HCT116 (cell line): ENCODE measurements around the gene PTX3. TPM values are rescaled to one million over a fixed set of nuclear protein-coding genes. Genes with fewer than 3 reads are reported as not detected.

ENCODE experiments used
- ATAC-seq: fragments of 200-7000 bp; cut with Tn5 transposase; 2 replicates; pipeline ENCODE4 v1.9.1; 2020; ENCODE audit warnings: mild to moderate bottlenecking, moderate library complexity
- BruUV-seq: library from RNA; stranded (reverse); fragments of 400-500 nt; replicated peaks from 2 replicates; lab custom pipeline; 2021; lab: Mats Ljungman, UMichigan
- CTCF ChIA-PET: fragments of 300-600 bp; sonication (Branson Sonifier 250); formaldehyde crosslinking; loops from one replicate; lab custom pipeline; 2021; ENCODE audit warnings: antibody characterized with exemption; lab: Charles Lee
- POLR2A ChIA-PET: fragments of 300-600, 350-600 bp; sonication (Branson Sonifier 250); formaldehyde crosslinking; loops from one replicate; lab custom pipeline; 2021; ENCODE audit warnings: antibody characterized with exemption; lab: Charles Lee
- RAD21 ChIA-PET, 2 experiments: fragments of 300-600 bp; sonication (Branson Sonifier 250); formaldehyde crosslinking; loops; one replicate each; lab custom pipeline; 2023; ENCODE audit warnings: low total read pairs in 2 of 2; ENCODE audit not compliant: uncharacterized antibody in 2 of 2, unreplicated experiment in 2 of 2, low non-redundant PET in 1 of 2; lab: Charles Lee
- DNase-seq: peaks from one replicate; pipeline ENCODE4 v3.0.0-alpha.2; 2010; ENCODE audit warnings: low read depth, low spot score
- H2AFZ ChIP-seq: fragments of 200-600 bp; shearing (Covaris generic), sonication (generic); 2 replicates; pipeline ENCODE4 v1.6.1; 2017; ENCODE audit warnings: low read depth, mixed run types, mixed read lengths, antibody characterized with exemption, low read length; ENCODE audit not compliant: poor library complexity, severe bottlenecking
- H3K27ac ChIP-seq: 2 replicates; pipeline ENCODE4 v1.5.1; 2012; ENCODE audit warnings: low read depth, low read length
- H3K27me3 ChIP-seq: fragments of 200-600 bp; sonication (generic); 2 replicates; pipeline ENCODE4 v1.6.1; 2016; ENCODE audit warnings: mixed run types, low read length, mixed read lengths; ENCODE audit not compliant: insufficient read depth
- H3K36me3 ChIP-seq, 2 experiments: fragments of 200-500 bp in 1 of 2; fragments of 200-600 bp in 1 of 2; sonication (Bioruptor generic) in 1 of 2; sonication (generic) in 1 of 2; 2 replicates each; pipeline versions ENCODE4 v1.5.1 to v1.6.1; 2014 to 2016; ENCODE audit warnings: low read length in 2 of 2, inconsistent platforms in 1 of 2, mixed read lengths in 1 of 2, mixed run types in 1 of 2; ENCODE audit not compliant: insufficient read depth in 2 of 2, control insufficient read depth in 1 of 2
- H3K4me1 ChIP-seq, 2 experiments: fragments of 200-600 bp in 1 of 2; sonication (generic) in 1 of 2; 2 replicates each; pipeline versions ENCODE4 v1.5.1 to v1.6.1; 2012 to 2017; ENCODE audit warnings: low read length in 2 of 2, inconsistent platforms in 1 of 2, mild to moderate bottlenecking in 1 of 2, mixed read lengths in 1 of 2, mixed run types in 1 of 2, moderate library complexity in 1 of 2; ENCODE audit not compliant: insufficient read depth in 2 of 2, control insufficient read depth in 1 of 2
- H3K4me2 ChIP-seq: fragments of 200-600 bp; sonication (generic); 2 replicates; pipeline ENCODE4 v1.6.1; 2017; ENCODE audit warnings: mixed run types, low read length, mixed read lengths
- H3K4me3 ChIP-seq, 2 experiments: fragments of 200-600 bp in 1 of 2; sonication (generic) in 1 of 2; replicated peaks in 1 of 2; 2 replicates each; pipeline ENCODE4 v1.5.1; 2011 to 2016; ENCODE audit warnings: low read length in 2 of 2, control low read depth in 1 of 2, low read depth in 1 of 2, mild to moderate bottlenecking in 1 of 2, mixed read lengths in 1 of 2, mixed run types in 1 of 2
- H3K79me2 ChIP-seq: fragments of 200-600 bp; sonication (generic); 2 replicates; pipeline ENCODE4 v1.6.1; 2017; ENCODE audit warnings: mild to moderate bottlenecking, mixed run types, low read length, moderate library complexity, mixed read lengths; ENCODE audit not compliant: insufficient read depth
- H3K9ac ChIP-seq: fragments of 200-600 bp; sonication (generic); 2 replicates; pipeline ENCODE4 v1.6.1; 2016; ENCODE audit warnings: low read length, mixed read lengths
- H3K9me2 ChIP-seq: fragments of 200-600 bp; sonication (generic), shearing (Covaris generic); 2 replicates; pipeline ENCODE4 v1.6.1; 2017; ENCODE audit warnings: mixed run types, mild to moderate bottlenecking, moderate library complexity; ENCODE audit not compliant: insufficient read depth
- H3K9me3 ChIP-seq, 2 experiments: fragments of 200-500 bp in 1 of 2; fragments of 200-600 bp in 1 of 2; sonication (Bioruptor generic) in 1 of 2; sonication (generic) in 1 of 2; 2 replicates each; pipeline ENCODE4 v1.6.1; 2014 to 2017; ENCODE audit warnings: low read length in 2 of 2, mixed read lengths in 2 of 2, inconsistent platforms in 1 of 2, low read depth in 1 of 2, mild to moderate bottlenecking in 1 of 2, mixed run types in 1 of 2, moderate library complexity in 1 of 2; ENCODE audit not compliant: control insufficient read depth in 1 of 2, insufficient read depth in 1 of 2
- H4K20me1 ChIP-seq: fragments of 200-600 bp; sonication (generic), shearing (Covaris generic); 2 replicates; pipeline ENCODE4 v1.6.1; 2017; ENCODE audit warnings: mixed run types, mild to moderate bottlenecking, moderate library complexity; ENCODE audit not compliant: insufficient read depth
- EGR1 ChIP-seq: IDR thresholded peaks from 2 replicates; pipeline ENCODE4 v1.6.1; 2012; ENCODE audit warnings: low read depth
- JUND ChIP-seq: IDR thresholded peaks from 2 replicates; pipeline ENCODE4 v1.6.1; 2012
- YY1 ChIP-seq: IDR thresholded peaks from 2 replicates; pipeline ENCODE4 v1.6.1; 2011; ENCODE audit warnings: low read length, low read depth, moderate library complexity, mild to moderate bottlenecking; ENCODE audit not compliant: insufficient replicate concordance; ENCODE audit errors: extremely low read depth
- intact Hi-C: fragments of 100-400 bp; cut with micrococcal nuclease; formaldehyde crosslinking; loops from 2 replicates; pipeline ENCODE4 v1.10.0; 2022
- total RNA-seq: library from RNA; stranded (reverse); gene quantifications from one replicate; pipeline ENCODE4 v1.2.1, GENCODE V29; 2021; ENCODE audit not compliant: unreplicated experiment
- TF ChIP-seq, protein P1 (sequence below): IDR thresholded peaks from 2 replicates; pipeline ENCODE4 v1.6.1; 2012
- TF ChIP-seq, protein P2 (sequence below): IDR thresholded peaks from 2 replicates; pipeline ENCODE4 v1.6.1; 2012; ENCODE audit warnings: low read depth
- TF ChIP-seq, protein P3 (sequence below): IDR thresholded peaks from 2 replicates; pipeline ENCODE4 v1.6.1; 2012
- TF ChIP-seq, protein P4 (sequence below): IDR thresholded peaks from 2 replicates; pipeline ENCODE4 v1.6.1; 2011; ENCODE audit warnings: mild to moderate bottlenecking, low read length, moderate library complexity; ENCODE audit not compliant: insufficient replicate concordance; ENCODE audit errors: extremely low read depth

Gene PTX3
- total RNA-seq, 1 experiment from 2014 or later, result 0.37 TPM

DNA sequence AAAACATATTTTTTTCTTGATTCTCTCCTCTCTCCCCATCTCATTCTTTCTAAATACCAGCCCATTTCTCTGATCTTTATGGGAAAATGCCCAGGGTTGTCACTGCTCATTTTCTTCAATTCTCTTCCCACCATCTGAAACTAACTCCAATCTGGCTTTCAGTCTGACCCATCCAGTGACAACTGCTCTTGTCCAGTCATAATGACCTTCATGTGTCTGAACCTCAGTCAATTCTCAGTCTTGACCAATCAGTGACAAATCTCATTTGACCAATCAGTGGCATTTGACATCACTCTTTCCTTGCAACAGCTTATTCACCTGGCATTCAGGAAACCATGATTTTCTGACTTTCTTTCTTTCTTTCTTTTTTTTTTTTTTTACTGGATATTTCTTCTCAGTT, 51.5 kb downstream of the PTX3 start:
- TF ChIP-seq, protein P1, sequence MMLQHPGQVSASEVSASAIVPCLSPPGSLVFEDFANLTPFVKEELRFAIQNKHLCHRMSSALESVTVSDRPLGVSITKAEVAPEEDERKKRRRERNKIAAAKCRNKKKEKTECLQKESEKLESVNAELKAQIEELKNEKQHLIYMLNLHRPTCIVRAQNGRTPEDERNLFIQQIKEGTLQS, result no peak
- TF ChIP-seq EGR1, result no peak
- TF ChIP-seq, protein P2, sequence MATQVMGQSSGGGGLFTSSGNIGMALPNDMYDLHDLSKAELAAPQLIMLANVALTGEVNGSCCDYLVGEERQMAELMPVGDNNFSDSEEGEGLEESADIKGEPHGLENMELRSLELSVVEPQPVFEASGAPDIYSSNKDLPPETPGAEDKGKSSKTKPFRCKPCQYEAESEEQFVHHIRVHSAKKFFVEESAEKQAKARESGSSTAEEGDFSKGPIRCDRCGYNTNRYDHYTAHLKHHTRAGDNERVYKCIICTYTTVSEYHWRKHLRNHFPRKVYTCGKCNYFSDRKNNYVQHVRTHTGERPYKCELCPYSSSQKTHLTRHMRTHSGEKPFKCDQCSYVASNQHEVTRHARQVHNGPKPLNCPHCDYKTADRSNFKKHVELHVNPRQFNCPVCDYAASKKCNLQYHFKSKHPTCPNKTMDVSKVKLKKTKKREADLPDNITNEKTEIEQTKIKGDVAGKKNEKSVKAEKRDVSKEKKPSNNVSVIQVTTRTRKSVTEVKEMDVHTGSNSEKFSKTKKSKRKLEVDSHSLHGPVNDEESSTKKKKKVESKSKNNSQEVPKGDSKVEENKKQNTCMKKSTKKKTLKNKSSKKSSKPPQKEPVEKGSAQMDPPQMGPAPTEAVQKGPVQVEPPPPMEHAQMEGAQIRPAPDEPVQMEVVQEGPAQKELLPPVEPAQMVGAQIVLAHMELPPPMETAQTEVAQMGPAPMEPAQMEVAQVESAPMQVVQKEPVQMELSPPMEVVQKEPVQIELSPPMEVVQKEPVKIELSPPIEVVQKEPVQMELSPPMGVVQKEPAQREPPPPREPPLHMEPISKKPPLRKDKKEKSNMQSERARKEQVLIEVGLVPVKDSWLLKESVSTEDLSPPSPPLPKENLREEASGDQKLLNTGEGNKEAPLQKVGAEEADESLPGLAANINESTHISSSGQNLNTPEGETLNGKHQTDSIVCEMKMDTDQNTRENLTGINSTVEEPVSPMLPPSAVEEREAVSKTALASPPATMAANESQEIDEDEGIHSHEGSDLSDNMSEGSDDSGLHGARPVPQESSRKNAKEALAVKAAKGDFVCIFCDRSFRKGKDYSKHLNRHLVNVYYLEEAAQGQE, result no peak
- TF ChIP-seq, protein P3, sequence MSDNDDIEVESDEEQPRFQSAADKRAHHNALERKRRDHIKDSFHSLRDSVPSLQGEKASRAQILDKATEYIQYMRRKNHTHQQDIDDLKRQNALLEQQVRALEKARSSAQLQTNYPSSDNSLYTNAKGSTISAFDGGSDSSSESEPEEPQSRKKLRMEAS, result no peak
- TF ChIP-seq YY1, result no peak
- TF ChIP-seq, protein P4, sequence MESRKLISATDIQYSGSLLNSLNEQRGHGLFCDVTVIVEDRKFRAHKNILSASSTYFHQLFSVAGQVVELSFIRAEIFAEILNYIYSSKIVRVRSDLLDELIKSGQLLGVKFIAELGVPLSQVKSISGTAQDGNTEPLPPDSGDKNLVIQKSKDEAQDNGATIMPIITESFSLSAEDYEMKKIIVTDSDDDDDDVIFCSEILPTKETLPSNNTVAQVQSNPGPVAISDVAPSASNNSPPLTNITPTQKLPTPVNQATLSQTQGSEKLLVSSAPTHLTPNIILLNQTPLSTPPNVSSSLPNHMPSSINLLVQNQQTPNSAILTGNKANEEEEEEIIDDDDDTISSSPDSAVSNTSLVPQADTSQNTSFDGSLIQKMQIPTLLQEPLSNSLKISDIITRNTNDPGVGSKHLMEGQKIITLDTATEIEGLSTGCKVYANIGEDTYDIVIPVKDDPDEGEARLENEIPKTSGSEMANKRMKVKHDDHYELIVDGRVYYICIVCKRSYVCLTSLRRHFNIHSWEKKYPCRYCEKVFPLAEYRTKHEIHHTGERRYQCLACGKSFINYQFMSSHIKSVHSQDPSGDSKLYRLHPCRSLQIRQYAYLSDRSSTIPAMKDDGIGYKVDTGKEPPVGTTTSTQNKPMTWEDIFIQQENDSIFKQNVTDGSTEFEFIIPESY, result no peak
- no peak for TF ChIP-seq JUND
- H3K9me2 ChIP-seq, result no peaks in the 10 kb centered on the region
- no peaks in the 10 kb centered on the region for H4K20me1 ChIP-seq
- H3K4me2 ChIP-seq, result no peak overlapping the region
- no peak overlapping the region for H3K4me3 ChIP-seq
- BruUV-seq, result no TSS peak
- intact Hi-C loops, result no loop called here
- H3K4me1 ChIP-seq, result no peaks in the 10 kb centered on the region
- H3K36me3 ChIP-seq, result no peaks in the 10 kb centered on the region
- ChIA-PET POLR2A (no interaction called here), RAD21 (no interaction called here), CTCF (no interaction called here)
- ATAC-seq, result no peak
- H2AFZ ChIP-seq, result no peak overlapping the region
- H3K27ac ChIP-seq, result no peak overlapping the region
- H3K9ac ChIP-seq, result no peak overlapping the region
- no peak for DNase-seq
- H3K9me3 ChIP-seq, result no peaks in the 10 kb centered on the region
- H3K79me2 ChIP-seq, result no peaks in the 10 kb centered on the region
- H3K27me3 ChIP-seq, result no peaks in the 10 kb centered on the region
